ENCODE results near the gene ARHGAP23. TPM values are rescaled to one million over a fixed set of nuclear protein-coding genes. Genes with fewer than 3 reads are reported as not detected.

Gene ARHGAP23
- total and polyA plus RNA-seq, 2 donors (not counting 3 experiments of a cell fraction or from before 2014, with no cell fraction given): 25.4 to 190 TPM

DNA sequence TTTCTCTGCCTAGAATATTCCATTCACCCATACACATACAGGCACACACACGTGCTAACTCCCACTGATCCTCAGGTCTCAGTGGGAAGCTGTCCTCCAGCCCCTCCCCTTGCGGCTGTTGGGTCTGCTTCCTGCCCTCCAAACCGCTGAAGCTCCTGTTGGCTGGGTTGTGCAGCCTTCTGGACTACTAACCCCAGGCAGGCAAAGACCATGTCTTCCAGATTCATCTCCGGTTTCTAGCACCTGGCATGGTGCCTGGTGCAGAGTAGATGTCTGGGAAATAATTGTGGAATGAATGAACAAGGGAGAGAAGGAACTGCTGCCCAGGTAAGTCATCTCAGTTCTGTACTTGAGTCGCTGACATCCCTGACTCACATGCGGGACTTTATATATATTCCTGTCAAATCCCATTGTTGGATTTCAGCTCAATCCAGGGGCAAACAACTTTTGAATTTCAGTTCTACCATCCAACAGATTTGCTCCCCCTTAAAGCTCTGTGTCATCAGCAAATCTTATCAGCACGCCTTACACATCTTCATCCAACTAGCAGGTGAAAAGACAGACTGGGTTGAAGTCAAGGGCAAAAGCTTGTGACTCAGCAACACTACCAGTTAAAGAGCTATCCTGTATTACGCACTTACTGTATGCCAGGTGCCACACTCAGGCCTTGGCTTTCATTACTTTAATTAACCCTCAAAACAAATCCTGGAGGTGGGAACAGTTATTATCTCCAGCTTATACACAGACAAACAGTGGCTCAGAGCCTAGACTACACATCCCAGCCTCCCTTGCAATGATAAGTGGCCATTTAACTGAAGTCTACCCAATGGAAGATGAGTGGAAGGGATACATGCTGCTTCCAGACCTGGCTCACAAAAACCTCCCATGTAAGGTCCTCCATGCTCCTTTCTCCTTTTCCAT lies 126.4 kb downstream of the ARHGAP23 start:
- TF ChIP-seq, protein P1, sequence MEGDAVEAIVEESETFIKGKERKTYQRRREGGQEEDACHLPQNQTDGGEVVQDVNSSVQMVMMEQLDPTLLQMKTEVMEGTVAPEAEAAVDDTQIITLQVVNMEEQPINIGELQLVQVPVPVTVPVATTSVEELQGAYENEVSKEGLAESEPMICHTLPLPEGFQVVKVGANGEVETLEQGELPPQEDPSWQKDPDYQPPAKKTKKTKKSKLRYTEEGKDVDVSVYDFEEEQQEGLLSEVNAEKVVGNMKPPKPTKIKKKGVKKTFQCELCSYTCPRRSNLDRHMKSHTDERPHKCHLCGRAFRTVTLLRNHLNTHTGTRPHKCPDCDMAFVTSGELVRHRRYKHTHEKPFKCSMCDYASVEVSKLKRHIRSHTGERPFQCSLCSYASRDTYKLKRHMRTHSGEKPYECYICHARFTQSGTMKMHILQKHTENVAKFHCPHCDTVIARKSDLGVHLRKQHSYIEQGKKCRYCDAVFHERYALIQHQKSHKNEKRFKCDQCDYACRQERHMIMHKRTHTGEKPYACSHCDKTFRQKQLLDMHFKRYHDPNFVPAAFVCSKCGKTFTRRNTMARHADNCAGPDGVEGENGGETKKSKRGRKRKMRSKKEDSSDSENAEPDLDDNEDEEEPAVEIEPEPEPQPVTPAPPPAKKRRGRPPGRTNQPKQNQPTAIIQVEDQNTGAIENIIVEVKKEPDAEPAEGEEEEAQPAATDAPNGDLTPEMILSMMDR (IDR thresholded peaks at IDR 0.05; ENCODE audit: extremely low read depth in 1 of 2, insufficient read depth in 1 of 2, low read depth in 1 of 2, low read length in 2 of 2): no peak
- no peak for TF ChIP-seq POLR2AphosphoS5 (IDR thresholded peaks at IDR 0.05; ENCODE audit: insufficient read depth, low read depth, low read length)
- no peak for TF ChIP-seq EZH2 (IDR thresholded peaks at IDR 0.05; ENCODE audit: borderline replicate concordance, low read depth, low read length, severe bottlenecking)
- no peak for TF ChIP-seq GATA2 (IDR thresholded peaks at IDR 0.05; ENCODE audit: insufficient read depth, insufficient read length, low read depth, low read length)
- TF ChIP-seq FOS (IDR thresholded peaks at IDR 0.05; ENCODE audit: borderline replicate concordance, insufficient read depth, low read length): no peak
- TF ChIP-seq MYC (IDR thresholded peaks at IDR 0.05; ENCODE audit: low read depth, low read length): no peak
- TF ChIP-seq, protein P2, sequence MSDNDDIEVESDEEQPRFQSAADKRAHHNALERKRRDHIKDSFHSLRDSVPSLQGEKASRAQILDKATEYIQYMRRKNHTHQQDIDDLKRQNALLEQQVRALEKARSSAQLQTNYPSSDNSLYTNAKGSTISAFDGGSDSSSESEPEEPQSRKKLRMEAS (IDR thresholded peaks at IDR 0.05; ENCODE audit: insufficient read depth, insufficient read length): no peak
- H3K9me3 ChIP-seq (replicated peaks; ENCODE audit: control insufficient read depth, insufficient read depth, low read length): no peaks in the 10 kb centered on the region
- CTCF ChIA-PET: interaction anchor here (0.7 to 2.2 kb wide), 11 partner anchors 9 to 113 kb away, joined by 3 to 21 read pairs (median 5); no protein-coding TSS in a partner anchor
- H3K27me3 ChIP-seq (ENCODE audit: control insufficient read depth in 2 of 2, insufficient read depth in 2 of 2, low read length in 2 of 2): peaks cover 12 to 28% of the 10 kb centered on the region in 2 experiments
- POLR2A ChIA-PET: no interaction called here
- intact Hi-C loops (cut with micrococcal nuclease) (no loop called here), dilution Hi-C loops (cut with MboI; ENCODE audit: extremely low pct_ligation_motif_present, low sequenced_read_pairs) (no loop called here)
- no peaks in the 10 kb centered on the region for H3K36me3 ChIP-seq (ENCODE audit: control insufficient read depth in 2 of 2, extremely low read depth in 1 of 2, insufficient read depth in 2 of 2, low read length in 2 of 2)
- BruUV-seq (replicated peaks): no TSS peak
- H3K9ac ChIP-seq (replicated peaks; ENCODE audit: extremely low read depth, insufficient read depth, low read length): no peak overlapping the region
- DNase-seq (ENCODE audit: low read depth, low spot score) (no peak), FAIRE-seq (no peak)
- H3K4me2 ChIP-seq (ENCODE audit: insufficient read depth, low read length): no peak overlapping the region
- H3K27ac ChIP-seq (ENCODE audit: insufficient read depth, low read depth, low read length): no peak overlapping the region
- H2AFZ ChIP-seq (ENCODE audit: low read depth, low read length): no peak overlapping the region
- H4K20me1 ChIP-seq (replicated peaks; ENCODE audit: control insufficient read depth, extremely low read depth, insufficient read depth, low read length): no peaks in the 10 kb centered on the region
- H3K4me3 ChIP-seq (replicated peaks in 1 of 3; ENCODE audit: insufficient read depth in 1 of 3, low read depth in 1 of 3, low read length in 3 of 3): no peak overlapping the region
- no peaks in the 10 kb centered on the region for H3K9me1 ChIP-seq (replicated peaks; ENCODE audit: control insufficient read depth, extremely low read depth, insufficient read depth, low read length)
- H3K4me1 ChIP-seq (ENCODE audit: control insufficient read depth, extremely low read depth, insufficient read depth, low read length): peaks cover 13% of the 10 kb centered on the region
- H3K79me2 ChIP-seq (ENCODE audit: control insufficient read depth, insufficient read depth, low read length): no peaks in the 10 kb centered on the region
